ENCODE results near the gene NTN3.

NTN3 gene

DNA sequence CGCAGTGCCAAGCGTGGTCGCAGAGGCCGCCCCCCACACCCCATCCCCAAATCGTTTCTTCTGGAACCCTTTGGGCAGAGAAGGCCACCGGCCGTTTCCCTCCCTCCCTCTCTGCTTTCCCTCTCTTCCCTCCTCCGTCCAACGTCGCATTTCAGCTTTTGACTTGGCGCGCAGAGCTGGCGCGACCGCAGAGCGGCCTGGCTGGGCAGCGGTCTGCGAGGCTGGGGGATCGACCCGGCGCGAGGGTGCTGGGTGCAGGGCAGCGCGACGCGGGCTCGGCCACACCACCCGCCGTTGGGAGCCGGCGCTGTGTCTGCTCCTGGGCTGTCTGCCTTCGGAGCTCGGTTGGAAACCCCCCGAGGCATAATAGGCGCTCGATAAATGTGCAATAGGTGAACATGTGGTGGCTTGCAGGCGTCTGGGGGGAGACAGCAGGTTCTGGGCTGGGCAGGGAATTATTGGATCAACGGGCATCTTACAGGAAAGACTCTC is 2.8 kb upstream of the NTN3 start:
- TF ChIP-seq GATA2 (IDR thresholded peaks at IDR 0.05; ENCODE audit: low read depth, low read length) (no peak), GATA3 (IDR thresholded peaks at IDR 0.05; ENCODE audit: low read depth, low read length) (no peak)

DNA sequence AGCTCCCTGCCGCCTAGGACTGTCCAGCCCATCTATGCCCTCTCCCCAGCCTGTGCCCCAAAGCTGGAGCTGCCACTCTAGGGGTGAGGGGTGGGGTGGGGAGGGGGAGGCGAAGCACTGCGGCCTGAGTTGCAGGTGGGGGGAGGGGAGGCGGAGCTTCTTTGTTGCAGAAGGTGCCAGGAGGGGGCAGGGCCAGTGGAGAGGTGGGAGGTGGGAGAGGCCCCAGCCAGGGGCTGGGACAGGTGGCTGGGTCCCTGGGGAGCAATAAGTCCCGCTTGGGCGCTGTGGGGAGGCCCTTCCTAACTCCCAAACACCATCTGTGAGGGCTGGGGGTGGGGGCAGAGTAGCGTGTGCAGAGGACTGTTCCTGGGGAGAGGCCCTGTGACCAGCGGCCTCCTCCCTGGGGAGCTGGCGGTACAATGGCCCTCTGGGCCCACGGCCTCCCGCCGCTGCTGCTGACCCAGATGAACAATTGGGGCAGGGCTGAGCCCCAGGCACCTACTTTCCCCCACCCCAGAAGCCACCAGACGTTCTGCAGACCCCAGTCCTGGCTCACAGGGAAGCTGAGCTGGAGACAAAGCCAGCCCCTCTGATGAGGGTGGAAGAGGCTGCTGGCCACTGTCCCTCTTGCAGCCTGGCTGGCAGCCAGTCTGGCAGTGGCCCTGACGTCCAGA is 2.2 kb upstream of the NTN3 start:
- peak; percentile 12; the same call in 1 of the 2 replicates for TF ChIP-seq GATA2 (IDR thresholded peaks at IDR 0.05; ENCODE audit: low read depth, low read length)
- TF ChIP-seq GATA3 (IDR thresholded peaks at IDR 0.05; ENCODE audit: low read depth, low read length), result no peak

DNA sequence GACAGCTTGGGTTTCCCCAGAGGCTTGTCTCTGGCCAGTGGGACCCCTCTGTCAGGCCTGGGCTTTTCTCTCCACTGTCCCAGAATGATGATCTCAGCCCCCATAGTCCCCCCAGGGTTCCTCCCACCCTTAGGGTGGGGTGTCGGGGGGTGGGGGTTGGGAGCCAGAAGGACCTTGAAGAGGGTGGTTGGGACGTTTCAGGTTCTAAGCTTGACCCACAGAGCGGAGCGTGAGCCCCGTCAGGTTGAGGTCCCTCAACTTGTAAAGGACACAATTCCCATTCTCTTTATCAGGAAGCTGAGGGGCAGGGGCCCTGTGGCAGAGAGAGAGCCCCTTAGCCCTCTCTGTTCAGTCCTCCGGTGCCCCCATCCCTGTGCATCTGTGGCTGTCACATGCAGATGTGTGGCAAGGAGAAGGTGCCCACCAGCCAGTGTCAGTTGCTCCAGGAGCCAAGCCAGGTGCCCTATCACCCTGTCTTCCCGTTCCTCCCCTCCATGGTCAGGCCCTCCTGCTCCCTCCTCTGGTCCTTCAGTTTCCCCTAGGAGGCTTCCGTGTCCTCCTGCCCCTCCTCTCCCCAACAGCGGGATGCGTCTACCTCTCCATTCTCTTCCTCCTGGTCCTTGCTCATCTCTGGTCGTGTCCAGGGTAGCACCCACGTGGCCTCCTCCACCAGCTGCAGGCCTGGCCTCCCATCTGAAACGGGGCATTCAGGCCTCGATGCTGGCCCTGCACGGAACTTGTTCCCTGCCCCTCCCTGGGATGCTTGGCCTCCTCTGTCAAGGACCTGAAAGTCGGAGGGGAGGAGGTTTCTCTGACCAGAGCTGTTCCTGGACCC is 1.5 kb upstream of the NTN3 start:
- TF ChIP-seq GATA2 (IDR thresholded peaks at IDR 0.05; ENCODE audit: low read depth, low read length) (no peak), GATA3 (IDR thresholded peaks at IDR 0.05; ENCODE audit: low read depth, low read length) (no peak)

DNA sequence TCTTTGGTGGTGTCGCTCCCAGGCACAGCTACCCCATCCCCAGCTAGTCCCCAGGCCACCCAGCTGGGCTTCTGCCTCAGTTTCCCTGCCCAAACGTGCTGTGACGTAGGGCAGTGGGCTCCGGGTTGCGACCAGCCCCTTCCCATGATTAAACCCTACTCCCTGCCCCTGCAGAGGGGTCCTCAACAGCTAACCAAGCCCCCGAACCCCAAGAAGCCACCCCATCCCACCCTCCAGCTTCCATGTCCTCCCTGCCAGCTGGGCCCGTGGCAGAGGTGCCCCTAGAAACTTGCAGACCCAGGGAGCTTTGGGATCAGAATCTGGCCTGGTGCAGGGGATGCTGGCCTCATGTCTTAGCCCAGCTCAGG is 879 bp upstream of the NTN3 start:
- TF ChIP-seq GATA2 (IDR thresholded peaks at IDR 0.05; ENCODE audit: low read depth, low read length), result no peak
- no peak for TF ChIP-seq GATA3 (IDR thresholded peaks at IDR 0.05; ENCODE audit: low read depth, low read length)

DNA sequence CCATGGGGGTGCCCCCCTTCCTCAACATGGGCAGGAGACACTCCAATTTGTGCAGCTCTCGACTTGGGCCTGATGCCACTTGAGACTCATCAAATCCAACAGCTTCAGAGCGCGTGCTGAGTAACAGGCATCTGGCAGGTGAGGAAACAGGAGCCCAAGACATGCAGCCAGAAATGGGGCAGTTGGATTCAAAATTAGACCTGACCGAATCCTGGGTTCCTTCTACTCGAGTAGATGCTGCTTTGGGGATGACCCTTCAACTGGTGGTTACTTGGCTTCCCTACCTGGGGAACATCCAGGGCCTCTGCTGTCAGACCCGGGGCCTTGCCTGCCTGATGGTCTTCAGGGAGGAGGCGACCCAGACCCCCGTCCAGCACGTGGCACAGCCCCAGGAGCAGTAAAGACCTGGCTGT is 488 bp upstream of the NTN3 start:
- TF ChIP-seq GATA3 (IDR thresholded peaks at IDR 0.05; ENCODE audit: low read depth, low read length) (no peak), GATA2 (IDR thresholded peaks at IDR 0.05; ENCODE audit: low read depth, low read length) (no peak)

DNA sequence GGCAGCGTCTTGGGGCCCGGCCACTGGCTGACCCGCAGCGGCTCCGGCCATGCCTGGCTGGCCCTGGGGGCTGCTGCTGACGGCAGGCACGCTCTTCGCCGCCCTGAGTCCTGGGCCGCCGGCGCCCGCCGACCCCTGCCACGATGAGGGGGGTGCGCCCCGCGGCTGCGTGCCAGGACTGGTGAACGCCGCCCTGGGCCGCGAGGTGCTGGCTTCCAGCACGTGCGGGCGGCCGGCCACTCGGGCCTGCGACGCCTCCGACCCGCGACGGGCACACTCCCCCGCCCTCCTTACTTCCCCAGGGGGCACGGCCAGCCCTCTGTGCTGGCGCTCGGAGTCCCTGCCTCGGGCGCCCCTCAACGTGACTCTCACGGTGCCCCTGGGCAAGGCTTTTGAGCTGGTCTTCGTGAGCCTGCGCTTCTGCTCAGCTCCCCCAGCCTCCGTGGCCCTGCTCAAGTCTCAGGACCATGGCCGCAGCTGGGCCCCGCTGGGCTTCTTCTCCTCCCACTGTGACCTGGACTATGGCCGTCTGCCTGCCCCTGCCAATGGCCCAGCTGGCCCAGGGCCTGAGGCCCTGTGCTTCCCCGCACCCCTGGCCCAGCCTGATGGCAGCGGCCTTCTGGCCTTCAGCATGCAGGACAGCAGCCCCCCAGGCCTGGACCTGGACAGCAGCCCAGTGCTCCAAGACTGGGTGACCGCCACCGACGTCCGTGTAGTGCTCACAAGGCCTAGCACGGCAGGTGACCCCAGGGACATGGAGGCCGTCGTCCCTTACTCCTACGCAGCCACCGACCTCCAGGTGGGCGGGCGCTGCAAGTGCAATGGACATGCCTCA is 773 bp downstream of the NTN3 start:
- TF ChIP-seq GATA2 (IDR thresholded peaks at IDR 0.05; ENCODE audit: low read depth, low read length) (no peak), GATA3 (IDR thresholded peaks at IDR 0.05; ENCODE audit: low read depth, low read length) (no peak)

DNA sequence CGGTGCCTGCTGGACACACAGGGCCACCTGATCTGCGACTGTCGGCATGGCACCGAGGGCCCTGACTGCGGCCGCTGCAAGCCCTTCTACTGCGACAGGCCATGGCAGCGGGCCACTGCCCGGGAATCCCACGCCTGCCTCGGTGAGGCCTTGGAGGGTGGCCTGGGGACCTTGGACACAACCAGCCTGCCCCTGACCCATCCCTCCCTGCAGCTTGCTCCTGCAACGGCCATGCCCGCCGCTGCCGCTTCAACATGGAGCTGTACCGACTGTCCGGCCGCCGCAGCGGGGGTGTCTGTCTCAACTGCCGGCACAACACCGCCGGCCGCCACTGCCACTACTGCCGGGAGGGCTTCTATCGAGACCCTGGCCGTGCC is 1.4 kb downstream of the NTN3 start:
- TF ChIP-seq GATA2 (IDR thresholded peaks at IDR 0.05; ENCODE audit: low read depth, low read length) (no peak), GATA3 (IDR thresholded peaks at IDR 0.05; ENCODE audit: low read depth, low read length) (no peak)

DNA sequence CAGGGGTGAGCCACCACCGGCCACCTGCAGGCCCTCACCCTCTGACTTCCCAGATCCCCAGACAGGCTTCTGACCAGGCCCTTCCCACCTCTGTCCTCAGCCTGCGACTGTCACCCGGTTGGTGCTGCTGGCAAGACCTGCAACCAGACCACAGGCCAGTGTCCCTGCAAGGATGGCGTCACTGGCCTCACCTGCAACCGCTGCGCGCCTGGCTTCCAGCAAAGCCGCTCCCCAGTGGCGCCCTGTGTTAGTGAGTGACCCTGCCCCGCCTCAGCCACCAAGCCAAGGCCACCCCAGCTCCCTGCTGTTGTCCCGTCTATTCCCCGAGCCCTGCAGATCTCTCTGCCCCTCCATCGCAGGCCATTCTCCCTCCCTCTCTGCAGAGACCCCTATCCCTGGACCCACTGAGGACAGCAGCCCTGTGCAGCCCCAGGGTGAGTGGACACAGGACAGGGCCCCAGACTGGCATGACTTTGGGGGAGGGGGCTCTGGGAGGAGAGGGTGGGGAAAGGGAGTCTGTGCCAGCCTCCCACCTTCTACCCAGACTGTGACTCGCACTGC is 1.9 kb downstream of the NTN3 start:
- no peak for TF ChIP-seq GATA2 (IDR thresholded peaks at IDR 0.05; ENCODE audit: low read depth, low read length)
- no peak for TF ChIP-seq GATA3 (IDR thresholded peaks at IDR 0.05; ENCODE audit: low read depth, low read length)

DNA sequence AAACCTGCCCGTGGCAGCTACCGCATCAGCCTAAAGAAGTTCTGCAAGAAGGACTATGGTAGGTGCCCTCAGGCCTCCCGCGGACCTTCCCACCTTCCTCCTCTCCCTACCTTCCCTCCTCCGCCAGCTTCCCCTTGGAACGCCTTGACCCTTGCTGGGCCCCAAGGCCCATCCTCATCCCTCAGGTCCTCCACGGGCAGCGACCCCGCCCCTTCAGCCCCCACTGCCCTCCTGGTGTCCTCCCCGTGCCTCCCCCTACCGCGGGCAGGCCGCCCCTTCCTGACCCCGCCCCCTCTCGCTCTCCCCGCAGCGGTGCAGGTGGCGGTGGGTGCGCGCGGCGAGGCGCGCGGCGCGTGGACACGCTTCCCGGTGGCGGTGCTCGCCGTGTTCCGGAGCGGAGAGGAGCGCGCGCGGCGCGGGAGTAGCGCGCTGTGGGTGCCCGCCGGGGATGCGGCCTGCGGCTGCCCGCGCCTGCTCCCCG is 2.4 kb downstream of the NTN3 start:
- no peak for TF ChIP-seq GATA3 (IDR thresholded peaks at IDR 0.05; ENCODE audit: low read depth, low read length)
- no peak for TF ChIP-seq GATA2 (IDR thresholded peaks at IDR 0.05; ENCODE audit: low read depth, low read length)

DNA sequence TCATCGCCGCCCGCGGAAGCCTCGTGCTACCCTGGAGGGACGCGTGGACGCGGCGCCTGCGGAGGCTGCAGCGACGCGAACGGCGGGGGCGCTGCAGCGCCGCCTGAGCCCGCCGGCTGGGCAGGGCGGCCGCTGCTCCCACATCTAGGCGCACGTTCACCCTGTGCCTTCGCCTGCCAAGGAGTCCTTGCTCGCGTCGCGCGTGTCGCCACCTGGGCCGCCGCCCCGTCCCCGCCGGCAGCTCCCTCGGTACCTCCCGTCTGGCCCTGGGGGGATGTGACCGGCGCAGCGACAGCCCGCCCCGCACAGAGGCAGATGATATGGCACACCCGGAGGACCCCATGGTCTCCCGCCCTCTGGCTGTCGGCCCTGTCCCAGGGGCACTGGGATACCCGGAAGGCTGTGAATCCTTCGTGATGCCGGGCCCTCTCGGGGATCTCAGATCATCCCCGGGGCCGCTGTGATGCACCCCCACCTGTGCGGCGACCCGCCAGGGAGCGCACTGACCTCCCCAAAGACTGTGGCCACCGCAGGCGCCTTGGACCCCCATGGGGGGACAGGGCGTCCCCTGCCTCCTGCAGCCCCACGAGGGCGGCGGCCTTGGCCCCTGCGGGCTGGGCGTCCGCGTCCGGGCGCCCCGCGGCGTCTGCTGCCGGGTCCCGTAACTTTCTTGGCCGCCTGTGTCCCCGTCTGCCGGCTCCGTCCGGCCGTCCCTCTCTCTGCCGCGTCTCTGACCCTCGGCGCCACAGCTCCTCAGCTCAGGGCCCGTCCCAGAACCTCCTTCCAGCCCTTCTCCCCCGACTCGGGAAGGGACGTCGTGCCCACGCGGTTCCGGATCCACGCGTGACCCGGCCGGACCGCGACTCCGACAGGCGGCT is 3.1 kb downstream of the NTN3 start:
- no peak for TF ChIP-seq GATA2 (IDR thresholded peaks at IDR 0.05; ENCODE audit: low read depth, low read length)
- TF ChIP-seq GATA3 (IDR thresholded peaks at IDR 0.05; ENCODE audit: low read depth, low read length), result no peak

DNA sequence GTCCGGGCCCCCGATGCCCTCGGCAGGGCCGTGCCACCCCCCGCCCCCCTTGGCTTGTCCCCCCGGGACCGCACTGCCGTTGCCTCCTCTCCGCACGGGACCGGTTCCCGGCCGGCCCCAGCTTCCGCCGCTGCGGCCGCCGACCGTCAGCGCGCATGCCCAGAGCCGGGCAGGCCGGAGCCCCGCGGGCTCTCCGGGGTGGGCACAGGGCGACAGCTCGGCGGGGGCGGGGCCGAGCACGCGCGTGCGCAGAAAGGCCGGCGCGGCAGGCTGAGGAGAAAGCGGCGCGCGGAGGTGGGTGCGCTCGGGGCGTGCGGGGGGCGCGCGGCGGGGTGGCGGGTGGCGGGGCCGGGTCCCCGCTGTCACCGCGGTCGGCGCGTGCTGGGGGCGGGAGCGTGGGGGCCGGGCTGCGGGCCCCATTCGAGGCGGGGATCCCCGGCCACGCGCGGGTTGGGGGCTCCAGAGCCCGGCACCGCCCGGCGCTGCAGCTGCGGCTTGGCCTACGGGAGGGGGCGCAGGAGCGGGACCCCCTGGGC is 3.8 kb downstream of the NTN3 start, which contains the start of gene TBC1D24:
TBC1D24 (plus strand) TSS at position 251 of the 536 bp plus-strand sequence. CDS start 21,022 bp downstream, outside the sequence.
- no peak for TF ChIP-seq GATA2 (IDR thresholded peaks at IDR 0.05; ENCODE audit: low read depth, low read length)
- no peak for TF ChIP-seq GATA3 (IDR thresholded peaks at IDR 0.05; ENCODE audit: low read depth, low read length)

All from SH-SY5Y (cell line).